Skeletal muscle cell (primary cell): Measurements from ENCODE around the gene VMAC.

ENCODE experiments used
- DNase-seq: peaks from one replicate; pipeline ENCODE4 v3.0.0-alpha.2; 2010; ENCODE audit warnings: low read depth
- H3K4me3 ChIP-seq: 2 replicates; pipeline ENCODE4 v1.5.1; 2011; ENCODE audit warnings: low read depth, mild to moderate bottlenecking, control low read depth, low read length, moderate library complexity

The VMAC gene

GRCh38 chr19:5943623-5944022 is 39.0 kb downstream of the VMAC start:
- H3K4me3 ChIP-seq = no peak overlapping the region
- peak; percentile 72 for DNase-seq

GRCh38 chr19:5947435-5947834 is 42.8 kb downstream of the VMAC start:
- DNase-seq = peak; percentile 72

DNA sequence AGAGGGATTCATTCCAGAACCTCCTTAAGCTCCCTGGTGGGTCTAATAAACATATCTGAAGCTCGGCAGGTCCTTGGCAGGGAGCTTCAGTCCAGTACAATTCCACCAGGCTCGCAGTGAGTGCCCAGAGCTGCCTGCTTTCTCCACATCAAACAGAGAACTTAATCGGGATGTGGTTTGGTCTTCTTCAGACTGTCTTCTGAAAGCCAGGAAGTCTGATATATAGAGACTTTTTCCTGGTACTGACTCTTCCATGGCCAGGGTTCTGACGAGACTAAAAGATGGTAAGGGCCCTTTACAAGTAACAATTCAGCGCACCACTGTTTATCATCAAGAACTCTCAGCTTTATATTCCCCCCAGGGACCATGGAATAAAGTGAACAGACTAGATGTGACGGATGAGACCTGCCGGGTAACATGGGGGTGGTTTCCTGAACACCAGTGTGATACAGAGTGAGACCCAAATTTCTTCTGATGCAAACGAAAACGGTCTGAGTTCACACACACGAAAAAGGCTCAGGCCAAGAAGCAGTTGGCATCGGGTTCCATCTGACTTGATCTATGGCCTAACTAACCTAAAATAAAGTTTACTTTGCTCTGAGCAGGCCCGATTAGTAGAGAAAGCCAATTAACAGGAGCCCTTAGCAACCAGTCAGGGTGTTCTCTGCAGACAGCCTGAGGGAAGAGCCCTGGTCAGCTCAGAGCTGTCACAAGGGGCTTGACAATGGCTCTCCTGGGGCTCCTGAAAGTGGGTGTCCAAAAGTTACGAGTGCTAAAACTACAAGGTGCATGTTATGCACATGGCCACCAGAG is 44.3 kb downstream of the VMAC start:
- DNase-seq = no peak
- H3K4me3 ChIP-seq = no peak overlapping the region

More at GRCh38 chr19:5947435-5947834, 42.8 kb downstream of the VMAC start:
- no peak overlapping the region for H3K4me3 ChIP-seq

- H3K4me3 ChIP-seq = no peak overlapping the region
- no peak for DNase-seq
Measured at GRCh38 chr19:5949792-5950305, 45.2 kb downstream of the VMAC start.

- H3K4me3 ChIP-seq = no peak overlapping the region
- DNase-seq = no peak
Measured at GRCh38 chr19:5950741-5951140, 46.1 kb downstream of the VMAC start.

DNA sequence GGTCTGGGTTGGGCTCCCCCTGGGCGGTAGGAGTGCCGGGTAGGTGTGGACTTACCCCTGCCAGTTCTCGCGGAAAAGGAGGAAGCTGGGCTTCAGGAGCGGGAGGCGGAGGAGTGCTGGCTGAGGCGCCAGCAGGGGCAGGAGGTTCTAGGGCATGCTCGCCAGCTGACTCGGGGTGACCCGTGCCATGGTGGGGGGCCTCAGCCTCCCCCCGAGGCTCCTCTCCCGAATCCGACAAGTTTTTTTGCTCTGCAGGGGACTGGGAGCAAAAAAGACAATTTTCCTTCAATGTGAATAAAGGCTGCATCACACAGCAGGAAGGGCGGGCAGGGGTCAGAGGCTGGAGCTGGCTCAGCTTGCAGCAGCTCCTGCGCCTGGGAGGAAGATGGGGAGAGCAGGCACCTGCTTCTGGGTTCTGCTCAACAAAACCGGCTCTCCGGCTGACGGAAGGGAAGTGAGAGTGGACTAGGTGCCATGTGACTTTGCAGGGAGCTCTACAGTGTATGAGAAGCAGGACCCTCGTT is 46.7 kb downstream of the VMAC start:
- H3K4me3 ChIP-seq = no peak overlapping the region
- DNase-seq = no peak

DNA sequence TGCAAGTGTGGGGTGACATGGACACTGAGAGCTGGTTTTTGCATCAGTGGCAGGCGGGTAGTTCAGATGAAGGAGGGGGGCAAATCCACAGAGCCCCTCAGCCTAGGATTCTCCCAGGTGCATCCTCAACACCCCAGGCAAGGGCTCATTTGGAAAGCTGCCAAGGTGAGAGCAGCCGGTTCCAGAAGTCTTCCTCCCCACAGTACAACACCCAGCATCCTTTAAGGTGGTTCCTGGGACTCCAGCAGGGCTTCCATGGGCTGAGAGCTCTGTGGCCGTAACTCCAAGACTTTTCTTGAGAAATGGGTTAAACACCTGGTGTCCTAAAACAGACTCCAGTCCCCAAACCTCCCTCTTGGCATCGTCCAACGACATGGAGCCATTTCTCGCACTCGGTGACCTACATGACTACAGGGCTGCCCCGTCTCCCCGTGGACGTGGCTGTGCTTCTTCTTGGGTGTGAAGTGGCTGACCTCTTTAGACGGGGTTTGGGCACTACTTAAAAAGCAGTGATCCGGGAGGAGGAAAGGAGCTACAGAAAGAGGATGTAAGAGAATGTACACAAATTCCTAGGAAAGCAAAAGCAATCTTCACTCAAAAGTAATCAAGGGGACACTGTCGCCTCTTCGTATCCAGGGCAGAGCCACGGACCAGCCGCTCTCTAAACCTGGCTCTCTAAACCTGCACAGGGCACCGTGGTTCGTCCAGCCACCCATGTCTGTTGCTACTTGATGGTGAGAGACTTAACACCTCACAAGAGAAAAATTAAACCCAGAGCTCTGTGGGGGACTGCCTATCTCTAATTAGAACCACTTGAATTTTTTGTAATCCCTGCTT is 47.7 kb downstream of the VMAC start:
- no peak overlapping the region for H3K4me3 ChIP-seq
- no peak for DNase-seq

- no peak for DNase-seq
- H3K4me3 ChIP-seq = no peak overlapping the region
Measured at GRCh38 chr19:5953030-5953589, 48.4 kb downstream of the VMAC start.

GRCh38 chr19:5953680-5954213 is 49.1 kb downstream of the VMAC start:
- no peak overlapping the region for H3K4me3 ChIP-seq
- no peak for DNase-seq

DNA sequence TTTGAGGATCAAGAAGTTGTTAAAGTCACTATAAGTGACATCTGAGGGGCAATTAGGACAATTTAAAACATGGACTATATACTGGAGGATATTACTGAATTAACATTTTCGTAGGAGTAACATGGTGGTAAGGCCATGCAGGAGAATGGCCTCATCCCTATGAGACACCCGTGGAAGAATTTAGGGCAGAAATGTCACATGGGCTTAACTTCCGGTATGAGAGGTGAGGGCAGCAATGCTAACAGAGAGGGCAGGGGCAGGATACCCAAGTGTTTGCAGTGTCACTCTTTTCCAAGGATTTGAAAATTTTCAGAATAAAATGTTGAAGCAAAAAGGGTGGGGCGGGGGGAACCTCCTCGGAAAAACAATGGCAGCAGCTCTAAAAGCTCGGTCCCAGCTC is 49.6 kb downstream of the VMAC start:
- H3K4me3 ChIP-seq = no peak overlapping the region
- no peak for DNase-seq

DNA sequence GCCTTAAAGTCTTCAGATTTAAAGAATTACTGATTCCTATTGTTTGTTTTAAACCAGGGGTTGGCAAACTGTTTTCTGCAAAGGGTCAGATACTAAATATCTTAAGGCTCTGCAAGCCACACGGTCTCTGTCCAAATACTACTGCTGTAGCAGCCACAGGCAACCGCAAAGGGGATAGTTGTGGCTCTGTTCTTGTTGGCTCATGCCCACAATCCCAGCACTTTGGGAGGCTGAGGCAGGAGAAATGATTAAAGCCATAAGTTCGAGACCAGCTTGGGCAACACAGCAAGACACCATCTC is 50.9 kb downstream of the VMAC start:
- DNase-seq = no peak
- no peak overlapping the region for H3K4me3 ChIP-seq

DNA sequence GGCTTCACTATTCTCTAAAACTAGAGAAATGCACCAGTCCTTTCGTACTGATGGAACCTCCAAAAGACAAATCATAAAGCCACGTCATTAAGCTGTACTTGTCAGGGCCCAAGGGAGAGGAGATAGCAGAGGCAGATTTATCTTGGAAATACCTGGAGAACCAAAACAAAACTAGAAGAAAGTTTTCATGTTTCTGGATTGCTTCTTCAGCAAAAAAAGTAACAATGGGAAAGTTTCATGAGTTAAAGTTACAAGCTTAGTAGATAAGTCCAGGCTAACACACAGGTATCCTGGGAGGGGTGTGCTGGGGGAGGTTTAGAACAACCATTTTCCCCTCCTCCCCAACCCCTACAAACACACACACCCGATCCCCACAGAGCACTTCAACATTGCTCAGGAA is 51.7 kb downstream of the VMAC start:
- no peak for DNase-seq
- H3K4me3 ChIP-seq = no peak overlapping the region

DNA sequence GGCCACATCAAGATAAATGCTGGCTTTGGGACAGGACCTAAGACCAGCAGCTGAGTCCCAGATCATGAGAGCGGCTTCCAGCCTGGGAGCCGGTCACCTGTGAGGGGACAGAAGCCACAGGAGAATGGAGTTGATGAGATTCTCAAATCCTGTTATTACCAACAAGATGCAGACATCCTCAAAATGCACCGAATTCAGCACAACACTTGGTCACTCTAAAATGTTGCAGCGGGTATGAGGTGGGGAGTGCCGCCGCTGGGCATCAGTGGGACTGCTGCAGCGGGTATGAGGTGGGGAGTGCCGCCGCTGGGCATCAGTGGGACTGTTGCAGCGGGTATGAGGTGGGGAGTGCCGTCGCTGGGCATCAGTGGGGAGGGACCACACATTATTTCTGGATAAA is 52.1 kb downstream of the VMAC start:
- DNase-seq = no peak
- H3K4me3 ChIP-seq = no peak overlapping the region

GRCh38 chr19:5957170-5957569 is 52.5 kb downstream of the VMAC start:
- H3K4me3 ChIP-seq = no peak overlapping the region
- DNase-seq = no peak

- no peak overlapping the region for H3K4me3 ChIP-seq
- DNase-seq = no peak
Measured at GRCh38 chr19:5958074-5958850, 53.6 kb downstream of the VMAC start.

DNA sequence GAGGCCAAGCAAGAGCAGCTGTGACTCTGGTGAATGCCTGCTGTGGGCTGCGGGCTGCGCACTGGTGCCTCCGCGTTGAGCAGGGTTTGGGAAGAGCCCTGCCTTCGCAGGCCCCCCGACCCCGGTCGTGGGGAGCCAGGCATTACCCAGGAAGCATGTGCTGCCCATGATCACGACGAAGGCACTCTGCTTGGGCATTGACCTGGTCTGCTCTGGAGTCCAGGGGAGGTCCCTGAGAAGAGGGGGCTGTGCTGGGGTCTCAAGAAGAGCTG is 54.1 kb downstream of the VMAC start:
- no peak for DNase-seq
- no peak overlapping the region for H3K4me3 ChIP-seq

GRCh38 chr19:5959260-5960004 is 54.8 kb downstream of the VMAC start:
- no peak for DNase-seq
- H3K4me3 ChIP-seq = no peak overlapping the region
